IPS-NIHi7 (cell line): ENCODE results near the gene PIK3AP1.

ENCODE experiments used
- DNase-seq: peaks from one replicate; pipeline ENCODE4 v3.0.0; 2012; ENCODE audit warnings: mixed read lengths; ENCODE audit errors: extremely low spot score

The PIK3AP1 gene

DNA sequence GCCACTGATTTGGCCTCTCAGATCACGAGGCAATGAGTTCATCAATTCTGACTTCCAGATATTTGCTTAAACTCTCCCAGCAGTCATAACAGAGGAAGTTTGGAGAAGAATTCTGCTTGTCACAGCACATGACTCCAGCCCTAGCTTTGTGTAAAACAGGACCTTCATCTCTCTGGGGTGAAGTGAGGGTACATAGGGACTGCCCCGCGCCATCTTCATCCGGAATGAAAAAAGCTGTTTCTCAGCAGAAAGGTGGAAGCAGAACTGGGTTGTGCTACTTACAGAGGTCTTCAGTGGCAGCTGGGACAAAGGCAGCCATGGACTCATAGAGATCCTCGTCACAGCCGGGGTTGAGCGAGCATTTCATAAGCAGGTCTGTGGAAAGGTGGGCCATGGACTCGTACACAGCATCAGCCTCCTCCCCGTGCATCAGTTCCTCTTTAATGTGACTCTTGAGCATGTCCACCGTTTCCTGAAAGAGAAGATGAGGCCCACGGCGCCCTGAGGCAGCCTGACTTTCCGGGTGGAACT, 75.1 kb downstream of the PIK3AP1 start:
- DNase-seq, result no peak

DNA sequence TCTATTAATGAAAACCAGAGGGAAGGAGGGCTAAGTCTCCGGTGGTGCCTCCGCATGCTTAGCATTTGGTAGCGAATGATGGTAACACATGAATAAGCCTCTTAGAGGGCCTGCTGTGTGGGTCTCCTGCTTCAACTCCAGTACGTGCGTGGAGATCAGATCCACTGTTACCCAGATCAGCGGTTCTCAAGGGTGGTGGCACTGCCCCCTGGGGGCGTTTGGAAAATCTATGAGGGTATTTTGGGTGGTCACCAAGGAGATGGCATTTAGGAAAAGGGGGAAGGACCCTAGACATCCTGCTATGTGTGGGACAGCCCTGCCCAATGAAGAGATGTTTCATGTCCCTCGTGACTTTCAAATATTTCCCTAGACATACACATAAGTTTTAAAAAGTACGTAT, 76.4 kb downstream of the PIK3AP1 start:
- no peak for DNase-seq

DNA sequence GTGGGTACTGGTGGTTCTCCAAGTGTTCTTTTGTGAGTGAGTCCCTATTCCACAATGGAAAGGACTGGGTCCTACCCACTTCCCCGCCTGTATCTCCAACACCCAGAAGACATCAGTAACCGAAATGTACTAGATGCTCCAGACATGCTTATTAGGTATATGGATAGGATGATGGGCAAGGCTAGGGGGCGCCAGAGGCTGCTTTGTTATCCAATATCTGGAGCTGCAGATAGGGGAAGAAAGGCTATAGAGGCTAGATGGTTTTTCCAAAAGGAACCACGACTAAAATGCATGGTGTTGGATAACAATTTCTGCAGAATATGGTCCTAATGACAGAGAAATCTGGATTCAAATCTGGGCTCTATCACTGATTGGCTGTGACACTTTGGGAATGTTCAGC, 77.3 kb downstream of the PIK3AP1 start:
- DNase-seq, result peak; percentile 67

DNA sequence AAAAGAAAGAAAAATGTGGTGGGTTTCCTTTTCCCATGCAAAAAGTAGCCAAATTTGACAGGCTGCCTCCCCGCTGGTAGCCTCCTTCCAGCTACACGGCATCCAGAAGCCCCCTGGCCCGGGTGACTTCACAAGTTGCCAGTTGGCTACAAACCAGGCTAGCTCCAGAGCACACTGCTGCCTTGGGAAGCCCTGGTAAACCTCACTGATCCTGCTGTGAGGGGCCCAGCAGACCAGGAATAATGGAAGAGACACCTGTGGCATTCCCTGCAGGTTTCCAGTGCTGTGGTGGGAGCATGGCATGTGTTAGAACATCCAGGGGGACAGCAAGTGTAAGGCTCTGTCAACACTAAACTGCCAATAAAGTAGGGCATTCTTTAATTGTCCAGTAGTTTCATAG, 77.8 kb downstream of the PIK3AP1 start:
- no peak for DNase-seq

- no peak for DNase-seq
Measured at GRCh38 chr10:96641396-96642295, 78.7 kb downstream of the PIK3AP1 start.

- DNase-seq, result no peak
Measured at GRCh38 chr10:96639899-96640298, 80.4 kb downstream of the PIK3AP1 start.

DNA sequence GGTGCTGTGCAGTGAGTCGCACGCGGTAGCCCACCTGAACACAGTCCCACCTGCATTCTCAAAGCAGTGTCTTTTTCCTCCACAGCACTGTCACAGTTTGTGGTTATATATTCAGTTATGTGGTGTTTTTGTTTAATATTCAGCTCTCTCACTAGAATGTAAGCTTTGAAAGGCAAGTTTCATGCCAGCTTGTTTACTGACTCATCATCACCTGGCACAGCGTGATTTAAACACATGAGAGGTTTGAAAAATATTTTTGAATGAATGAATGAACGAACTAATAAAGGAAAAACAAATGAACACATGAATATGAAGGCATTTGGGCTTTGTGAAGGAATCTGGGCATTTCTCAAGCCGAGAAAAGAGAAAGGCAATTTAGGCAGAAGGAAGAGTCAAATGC, 81.6 kb downstream of the PIK3AP1 start:
- no peak for DNase-seq

GRCh38 chr10:96638120-96638519, 82.2 kb downstream of the PIK3AP1 start:
- no peak for DNase-seq

DNA sequence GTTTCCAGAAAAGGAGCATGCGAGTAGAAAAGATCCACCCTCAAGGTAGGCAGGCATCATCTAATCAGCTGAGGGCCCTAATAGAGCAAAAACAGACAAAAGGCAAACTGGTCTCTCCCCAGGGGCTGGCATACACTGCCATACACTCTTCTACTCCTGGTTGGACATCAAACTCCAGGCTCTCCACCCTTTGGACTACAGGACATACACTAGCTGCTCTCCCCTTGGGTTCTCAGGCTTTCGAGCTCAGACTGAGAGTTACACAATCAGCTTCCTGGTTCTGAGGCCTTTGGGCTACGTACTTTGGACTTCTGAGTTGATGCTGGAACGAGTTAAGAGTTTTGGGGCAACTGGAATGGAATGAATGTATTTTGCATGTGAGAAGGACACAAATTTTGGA, 82.6 kb downstream of the PIK3AP1 start:
- DNase-seq, result no peak

DNA sequence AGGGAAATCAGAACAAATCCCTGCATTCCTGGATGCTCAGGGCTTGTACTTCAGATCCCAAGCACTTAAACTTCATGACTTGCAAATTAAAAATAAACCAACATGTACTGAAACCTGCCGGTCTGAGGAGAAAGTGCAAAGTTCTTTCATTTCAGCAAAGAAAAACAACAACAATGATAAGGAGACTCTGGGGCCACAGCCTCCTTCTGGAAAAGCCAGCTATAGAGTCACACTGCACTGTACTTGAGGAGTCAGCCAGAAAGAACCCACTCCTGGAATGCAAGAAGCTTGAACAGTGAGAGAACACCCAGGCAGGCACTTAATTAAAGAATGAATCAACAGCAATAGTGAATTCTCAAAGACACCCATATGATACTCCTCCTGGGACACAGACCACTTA, 83.8 kb downstream of the PIK3AP1 start:
- DNase-seq, result no peak

DNA sequence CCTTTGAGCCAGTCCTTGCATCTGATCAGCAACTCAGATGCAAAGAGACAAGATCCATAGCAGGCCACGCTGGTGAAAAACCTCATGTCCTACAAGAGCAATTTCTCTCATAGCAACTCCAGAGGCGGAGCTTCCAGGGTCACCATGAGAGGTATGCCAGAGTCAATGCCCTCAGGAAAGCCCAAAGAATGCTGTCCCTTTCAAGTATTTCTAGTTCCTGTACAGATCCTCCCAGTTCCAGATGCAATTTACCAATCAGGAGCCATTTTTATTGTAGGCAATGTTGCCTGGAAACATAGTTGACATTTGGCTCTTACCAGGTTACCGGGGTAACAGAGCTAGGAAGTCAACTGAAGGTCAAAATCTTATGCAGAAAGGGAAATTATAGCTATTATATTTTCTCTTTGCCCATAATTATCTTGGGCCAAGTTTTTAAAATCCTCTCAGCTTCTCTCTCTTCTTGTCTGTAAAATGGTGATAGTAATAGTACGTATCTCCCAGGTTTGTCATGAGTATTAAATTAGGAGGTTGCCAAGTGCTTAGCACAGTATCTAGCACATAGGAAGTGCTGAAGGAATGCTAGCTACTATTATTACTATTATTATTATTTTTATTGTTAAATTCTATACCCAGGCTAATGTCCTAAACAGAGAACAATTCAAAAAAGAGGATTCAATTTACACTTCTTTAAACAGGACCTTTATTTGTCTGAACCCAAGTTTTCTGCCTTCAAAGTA, 87.2 kb downstream of the PIK3AP1 start:
- DNase-seq, result no peak

GRCh38 chr10:96627292-96627691, 93.0 kb downstream of the PIK3AP1 start:
- no peak for DNase-seq

DNA sequence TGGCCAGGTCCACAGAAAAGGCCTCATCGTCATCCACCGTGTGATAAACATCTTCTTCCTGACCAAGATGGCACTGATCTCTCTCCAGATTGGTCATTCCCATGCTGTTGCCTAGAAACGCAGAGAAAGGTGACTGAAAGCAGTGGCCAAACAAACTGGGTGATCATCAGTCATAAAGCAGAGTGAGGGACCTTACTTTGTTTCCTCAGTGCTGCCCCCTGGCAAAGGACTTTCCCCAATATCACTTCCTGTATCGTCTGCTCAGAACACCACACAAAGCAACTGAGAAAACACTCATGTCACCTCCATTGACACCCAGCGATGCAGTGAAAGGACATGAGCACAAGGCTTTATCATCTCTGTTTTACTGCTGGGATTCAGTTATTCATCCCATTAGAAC, 93.5 kb downstream of the PIK3AP1 start:
- DNase-seq, result peak; percentile 62

GRCh38 chr10:96625173-96625572, 95.1 kb downstream of the PIK3AP1 start:
- DNase-seq, result no peak

GRCh38 chr10:96622013-96622787, 98.1 kb downstream of the PIK3AP1 start:
- DNase-seq, result no peak

DNA sequence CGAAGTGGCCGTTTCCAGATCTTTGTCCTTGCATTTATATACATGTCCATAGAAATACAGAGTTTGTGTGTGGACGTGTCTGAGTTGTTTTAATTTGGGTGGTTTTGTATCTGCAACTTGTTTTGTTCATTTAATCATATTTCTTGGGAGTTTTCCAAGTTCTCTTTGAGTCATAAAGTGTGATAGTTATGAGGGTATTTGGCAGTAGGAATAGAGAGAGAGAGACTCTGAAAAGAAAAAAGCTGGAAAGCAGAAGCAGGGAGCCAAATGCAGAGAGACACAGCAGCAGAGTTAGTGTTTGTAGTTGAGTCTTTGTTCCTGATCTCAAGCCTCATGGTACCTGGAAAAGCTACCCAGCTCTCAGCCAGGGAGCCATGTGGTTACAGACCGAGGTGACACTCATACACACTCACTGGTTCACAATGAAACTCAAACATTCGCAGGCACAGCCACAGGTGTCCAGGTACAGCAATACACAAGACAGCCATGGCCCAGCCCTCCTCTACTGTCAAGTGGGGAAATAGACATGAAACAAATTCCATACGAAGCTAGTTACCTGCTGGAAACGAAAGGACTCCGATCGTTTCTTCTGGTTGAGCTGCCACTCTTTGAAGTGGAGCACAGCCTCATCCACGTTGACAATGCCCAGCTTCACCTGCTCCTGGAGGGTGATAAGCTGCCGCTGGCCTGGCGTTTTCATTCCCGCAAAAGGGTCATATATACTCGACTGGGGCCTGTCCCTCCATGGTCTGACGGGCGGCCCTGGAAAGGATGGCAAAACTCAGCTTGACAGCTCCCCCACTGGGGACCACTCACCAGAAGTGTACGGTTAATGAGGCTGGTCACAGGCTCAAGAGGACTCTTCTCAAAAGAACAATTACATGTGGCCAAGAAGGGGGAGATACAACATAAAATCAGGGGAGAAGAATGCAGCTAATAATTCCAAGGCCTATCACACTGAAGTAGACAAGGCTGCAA, 100.2 kb downstream of the PIK3AP1 start:
- DNase-seq, result no peak

DNA sequence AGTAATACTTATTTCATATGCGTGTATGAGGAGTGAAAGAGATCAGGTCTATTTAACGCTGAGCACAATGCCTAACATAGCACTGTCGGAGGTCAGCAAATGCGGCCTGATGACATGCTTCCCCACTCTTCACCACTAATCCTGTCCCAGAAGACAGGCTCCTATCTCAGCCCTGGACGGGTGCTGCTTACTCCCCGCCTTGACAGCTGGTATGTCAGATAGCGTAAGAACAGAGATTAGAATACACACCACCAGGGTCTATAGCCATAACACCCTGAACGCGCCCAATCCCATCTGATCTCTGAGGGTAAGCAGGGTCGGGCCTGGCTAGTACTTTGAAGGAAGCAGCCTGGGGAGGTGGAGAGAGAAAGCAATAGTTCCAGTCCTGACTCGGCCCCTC, 101.2 kb downstream of the PIK3AP1 start:
- no peak for DNase-seq

DNA sequence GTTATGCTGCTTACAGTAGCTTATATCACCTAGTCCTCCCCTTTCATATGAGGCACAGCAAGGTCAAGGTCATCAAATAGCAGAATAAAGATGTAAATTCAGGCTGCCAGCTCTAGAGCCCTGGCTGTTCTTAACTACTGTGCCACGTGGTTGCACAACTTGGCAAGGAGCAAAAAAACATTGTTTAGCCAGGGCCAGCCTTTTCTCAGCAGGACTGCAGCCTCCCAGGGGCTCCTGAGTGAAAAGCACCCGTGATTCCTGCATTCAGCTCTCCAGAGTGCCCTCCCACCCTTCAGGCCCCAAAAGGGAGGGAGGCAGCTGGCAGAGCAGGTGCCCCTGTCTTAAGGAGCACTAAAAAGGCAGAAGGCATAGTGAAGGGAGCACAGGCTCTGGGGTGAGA, 101.7 kb downstream of the PIK3AP1 start:
- no peak for DNase-seq

DNA sequence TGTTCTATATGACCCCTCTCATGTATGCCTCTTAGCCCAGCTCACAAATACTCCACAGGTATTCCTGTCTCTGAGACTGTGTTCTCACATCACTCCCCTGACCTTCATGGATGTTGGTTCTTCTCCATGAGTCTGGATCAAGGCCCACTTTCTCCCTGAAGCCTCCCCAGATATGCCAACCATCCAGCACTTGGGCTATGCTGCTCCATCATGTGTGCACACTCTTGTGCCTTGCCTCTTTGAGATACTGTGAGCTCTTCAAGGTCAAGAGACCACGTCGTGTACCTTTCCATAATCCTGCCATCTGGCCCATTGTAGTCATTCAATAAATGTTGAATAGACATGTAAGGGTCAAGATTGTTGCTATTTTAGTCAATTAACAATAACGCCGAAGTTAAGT, 103.4 kb downstream of the PIK3AP1 start:
- no peak for DNase-seq

DNA sequence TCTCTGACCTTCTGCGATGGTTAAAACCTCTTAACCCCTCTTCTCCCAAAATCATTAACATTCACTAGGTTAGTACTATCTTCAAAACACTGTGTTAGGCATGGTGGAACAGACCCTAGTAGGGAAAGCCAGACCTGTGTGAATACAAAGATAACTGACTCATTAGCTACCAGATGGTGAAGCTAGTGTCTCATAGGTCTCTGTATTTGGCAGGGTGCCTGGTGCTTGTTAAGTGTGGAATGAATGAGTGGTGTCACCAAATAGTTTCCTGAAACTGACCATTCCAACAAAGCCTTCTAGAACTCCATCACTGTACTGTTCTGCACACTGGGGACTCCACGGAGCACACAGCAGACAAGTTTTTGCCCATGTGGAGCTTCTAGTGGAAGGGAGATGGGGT, 105.8 kb downstream of the PIK3AP1 start:
- DNase-seq, result no peak

DNA sequence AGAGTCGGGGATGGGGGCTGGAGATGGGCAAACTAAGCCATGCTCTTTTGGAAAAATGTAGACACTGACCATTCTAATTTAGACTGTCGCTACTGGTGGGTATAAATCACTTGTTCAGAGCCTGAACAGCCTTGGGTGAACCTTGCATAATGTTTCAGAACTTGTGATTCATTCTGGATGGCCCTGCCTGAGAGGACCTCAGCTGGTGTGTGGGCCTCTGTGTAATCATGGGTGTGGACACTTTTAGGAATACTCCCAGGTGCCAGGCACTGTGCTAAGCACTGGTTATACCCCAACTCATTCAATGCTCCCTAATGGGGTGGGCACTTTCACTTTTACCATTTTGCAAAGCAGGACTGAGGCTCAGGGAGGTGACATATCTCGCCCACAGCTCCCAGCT, 106.7 kb downstream of the PIK3AP1 start:
- DNase-seq, result no peak
